DOHH2 (cell line): ENCODE measurements around the gene MCUR1.

ENCODE experiments used
- EZH2phosphoT487 ChIP-seq: fragments of 200-600 bp; sonication (generic); IDR thresholded peaks from 2 replicates; pipeline ENCODE4 v1.6.1; 2017; ENCODE audit warnings: borderline replicate concordance, mild to moderate bottlenecking, antibody characterized with exemption, low read length, moderate library complexity, mixed read lengths
- TF ChIP-seq, protein P1 (sequence below): fragments of 200-600 bp; sonication (generic); IDR thresholded peaks from one replicate; pipeline ENCODE4 v1.5.1; 2014; ENCODE audit warnings: antibody characterized with exemption, mild to moderate bottlenecking, low read depth, low read length; ENCODE audit not compliant: poor library complexity, severe bottlenecking

DNA sequence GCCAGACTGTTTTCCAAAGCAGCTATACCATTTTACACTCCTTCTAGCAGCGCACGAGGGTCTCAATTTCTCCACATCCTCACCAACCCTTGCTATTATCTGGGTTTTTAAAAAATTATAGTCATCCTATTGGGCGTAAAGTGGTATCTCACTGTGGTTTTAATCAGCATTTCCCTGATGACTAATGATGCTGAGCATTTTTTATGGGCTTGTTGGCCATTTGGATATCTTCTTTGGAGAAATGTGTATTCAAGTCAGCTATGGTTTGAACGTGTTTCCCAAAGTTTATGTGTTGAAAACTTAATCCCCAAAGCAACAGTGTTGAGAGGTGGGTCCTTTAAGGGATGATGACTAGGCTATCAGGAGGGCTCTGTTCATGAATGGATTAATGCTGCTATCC is 6.7 kb downstream of the MCUR1 start:
- TF ChIP-seq, protein P1, sequence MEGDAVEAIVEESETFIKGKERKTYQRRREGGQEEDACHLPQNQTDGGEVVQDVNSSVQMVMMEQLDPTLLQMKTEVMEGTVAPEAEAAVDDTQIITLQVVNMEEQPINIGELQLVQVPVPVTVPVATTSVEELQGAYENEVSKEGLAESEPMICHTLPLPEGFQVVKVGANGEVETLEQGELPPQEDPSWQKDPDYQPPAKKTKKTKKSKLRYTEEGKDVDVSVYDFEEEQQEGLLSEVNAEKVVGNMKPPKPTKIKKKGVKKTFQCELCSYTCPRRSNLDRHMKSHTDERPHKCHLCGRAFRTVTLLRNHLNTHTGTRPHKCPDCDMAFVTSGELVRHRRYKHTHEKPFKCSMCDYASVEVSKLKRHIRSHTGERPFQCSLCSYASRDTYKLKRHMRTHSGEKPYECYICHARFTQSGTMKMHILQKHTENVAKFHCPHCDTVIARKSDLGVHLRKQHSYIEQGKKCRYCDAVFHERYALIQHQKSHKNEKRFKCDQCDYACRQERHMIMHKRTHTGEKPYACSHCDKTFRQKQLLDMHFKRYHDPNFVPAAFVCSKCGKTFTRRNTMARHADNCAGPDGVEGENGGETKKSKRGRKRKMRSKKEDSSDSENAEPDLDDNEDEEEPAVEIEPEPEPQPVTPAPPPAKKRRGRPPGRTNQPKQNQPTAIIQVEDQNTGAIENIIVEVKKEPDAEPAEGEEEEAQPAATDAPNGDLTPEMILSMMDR: no peak
- no peak for TF ChIP-seq EZH2phosphoT487
